ENCODE data around the gene CAPN11. TPM values are rescaled to one million over a fixed set of nuclear protein-coding genes. Genes with fewer than 3 reads are reported as not detected.

CAPN11 gene
- total RNA-seq, 1 experiment from 2014 or later: not detected

DNA sequence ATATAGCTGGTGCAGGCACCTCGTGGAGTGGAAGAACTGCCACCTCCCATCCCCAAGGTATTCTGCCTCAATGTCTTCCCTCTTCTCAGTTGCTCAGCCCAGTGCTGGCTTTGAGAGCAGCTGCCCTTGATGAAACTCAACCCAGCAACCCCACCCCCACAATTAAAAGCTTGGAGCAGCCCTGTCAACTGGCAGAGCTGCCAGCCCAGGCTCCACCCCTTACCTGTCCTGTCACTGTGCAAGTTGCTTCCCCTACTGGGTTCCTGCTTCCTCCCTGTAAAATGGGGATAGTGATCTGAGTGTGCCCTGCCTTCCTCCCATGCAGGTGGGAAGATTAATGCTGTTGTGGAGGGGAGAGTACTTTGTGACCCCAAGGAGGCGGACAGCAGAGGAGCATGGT is 26.7 kb upstream of the CAPN11 start:
- H3K27ac ChIP-seq (ENCODE audit: low read depth, low read length): no peak overlapping the region
- peaks cover 33% of the 10 kb centered on the region for H3K79me2 ChIP-seq (ENCODE audit: insufficient read depth, low read length)
- H2AFZ ChIP-seq (ENCODE audit: low read depth, low read length, poor library complexity, severe bottlenecking): no peak overlapping the region
- peaks cover 12 to 27% of the 10 kb centered on the region in 2 experiments; a peak in 3 of 4 replicates for H3K4me1 ChIP-seq (ENCODE audit: control insufficient read depth in 1 of 2, insufficient read depth in 2 of 2, low read length in 2 of 2)
- H3K9me3 ChIP-seq (ENCODE audit: control insufficient read depth in 1 of 2, insufficient read depth in 1 of 2, low read depth in 1 of 2, low read length in 2 of 2): no peaks in the 10 kb centered on the region
- no peaks in the 10 kb centered on the region for H3K27me3 ChIP-seq (ENCODE audit: insufficient read depth, low read length)
- no peak overlapping the region for H3K9ac ChIP-seq (ENCODE audit: low read length)
- no TSS peak for BruUV-seq (replicated peaks)
- CTCF ChIA-PET: no interaction called here
- DNase-seq (ENCODE audit: low read depth, low spot score) (no peak), ATAC-seq (no peak)
- POLR2A ChIA-PET: interaction anchor here (1.5 kb wide), 1 partner anchor 91 kb away, joined by 5 read pairs; the partner anchor contains the start of gene SLC29A1
- H3K4me3 ChIP-seq (replicated peaks in 1 of 2; ENCODE audit: low read depth in 1 of 2, low read length in 2 of 2): no peak overlapping the region
- RAD21 ChIA-PET (ENCODE audit: low non-redundant PET in 1 of 2, low total read pairs in 2 of 2, uncharacterized antibody in 2 of 2, unreplicated experiment in 2 of 2): no interaction called here
- no peak overlapping the region for H3K4me2 ChIP-seq (ENCODE audit: low read length)
- H3K9me2 ChIP-seq (ENCODE audit: insufficient read depth): no peaks in the 10 kb centered on the region
- H3K36me3 ChIP-seq (ENCODE audit: control insufficient read depth in 1 of 2, insufficient read depth in 2 of 2, low read length in 2 of 2): peaks cover 0 to 2% of the 10 kb centered on the region in 2 experiments; a peak in 2 of 4 replicates
- no peaks in the 10 kb centered on the region for H4K20me1 ChIP-seq (ENCODE audit: insufficient read depth)
- intact Hi-C loops (cut with micrococcal nuclease): no loop called here
- TF ChIP-seq EGR1 (IDR thresholded peaks at IDR 0.05; ENCODE audit: low read depth) (no peak), SRF (IDR thresholded peaks at IDR 0.05; ENCODE audit: low read depth) (no peak), SIN3A (IDR thresholded peaks at IDR 0.05; ENCODE audit: low read depth) (no peak), JUND (IDR thresholded peaks at IDR 0.05) (no peak), SP1 (IDR thresholded peaks at IDR 0.05; ENCODE audit: low read depth) (no peak), RAD21 (IDR thresholded peaks at IDR 0.05; ENCODE audit: low read depth) (no peak), TCF7L2 (IDR thresholded peaks at IDR 0.05; ENCODE audit: borderline replicate concordance, extremely low read depth, insufficient read depth, insufficient read length) (no peak), POLR2AphosphoS5 (IDR thresholded peaks at IDR 0.05; ENCODE audit: low read depth, low read length) (no peak), FOSL1 (IDR thresholded peaks at IDR 0.05; ENCODE audit: low read depth) (no peak), ZNF274 (IDR thresholded peaks at IDR 0.05; ENCODE audit: low read depth, low read length) (no peak), CBX3 (IDR thresholded peaks at IDR 0.05; ENCODE audit: low read depth) (no peak)
- TF ChIP-seq, protein P1, sequence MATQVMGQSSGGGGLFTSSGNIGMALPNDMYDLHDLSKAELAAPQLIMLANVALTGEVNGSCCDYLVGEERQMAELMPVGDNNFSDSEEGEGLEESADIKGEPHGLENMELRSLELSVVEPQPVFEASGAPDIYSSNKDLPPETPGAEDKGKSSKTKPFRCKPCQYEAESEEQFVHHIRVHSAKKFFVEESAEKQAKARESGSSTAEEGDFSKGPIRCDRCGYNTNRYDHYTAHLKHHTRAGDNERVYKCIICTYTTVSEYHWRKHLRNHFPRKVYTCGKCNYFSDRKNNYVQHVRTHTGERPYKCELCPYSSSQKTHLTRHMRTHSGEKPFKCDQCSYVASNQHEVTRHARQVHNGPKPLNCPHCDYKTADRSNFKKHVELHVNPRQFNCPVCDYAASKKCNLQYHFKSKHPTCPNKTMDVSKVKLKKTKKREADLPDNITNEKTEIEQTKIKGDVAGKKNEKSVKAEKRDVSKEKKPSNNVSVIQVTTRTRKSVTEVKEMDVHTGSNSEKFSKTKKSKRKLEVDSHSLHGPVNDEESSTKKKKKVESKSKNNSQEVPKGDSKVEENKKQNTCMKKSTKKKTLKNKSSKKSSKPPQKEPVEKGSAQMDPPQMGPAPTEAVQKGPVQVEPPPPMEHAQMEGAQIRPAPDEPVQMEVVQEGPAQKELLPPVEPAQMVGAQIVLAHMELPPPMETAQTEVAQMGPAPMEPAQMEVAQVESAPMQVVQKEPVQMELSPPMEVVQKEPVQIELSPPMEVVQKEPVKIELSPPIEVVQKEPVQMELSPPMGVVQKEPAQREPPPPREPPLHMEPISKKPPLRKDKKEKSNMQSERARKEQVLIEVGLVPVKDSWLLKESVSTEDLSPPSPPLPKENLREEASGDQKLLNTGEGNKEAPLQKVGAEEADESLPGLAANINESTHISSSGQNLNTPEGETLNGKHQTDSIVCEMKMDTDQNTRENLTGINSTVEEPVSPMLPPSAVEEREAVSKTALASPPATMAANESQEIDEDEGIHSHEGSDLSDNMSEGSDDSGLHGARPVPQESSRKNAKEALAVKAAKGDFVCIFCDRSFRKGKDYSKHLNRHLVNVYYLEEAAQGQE (IDR thresholded peaks at IDR 0.05; ENCODE audit: low read depth): no peak
- TF ChIP-seq, protein P2, sequence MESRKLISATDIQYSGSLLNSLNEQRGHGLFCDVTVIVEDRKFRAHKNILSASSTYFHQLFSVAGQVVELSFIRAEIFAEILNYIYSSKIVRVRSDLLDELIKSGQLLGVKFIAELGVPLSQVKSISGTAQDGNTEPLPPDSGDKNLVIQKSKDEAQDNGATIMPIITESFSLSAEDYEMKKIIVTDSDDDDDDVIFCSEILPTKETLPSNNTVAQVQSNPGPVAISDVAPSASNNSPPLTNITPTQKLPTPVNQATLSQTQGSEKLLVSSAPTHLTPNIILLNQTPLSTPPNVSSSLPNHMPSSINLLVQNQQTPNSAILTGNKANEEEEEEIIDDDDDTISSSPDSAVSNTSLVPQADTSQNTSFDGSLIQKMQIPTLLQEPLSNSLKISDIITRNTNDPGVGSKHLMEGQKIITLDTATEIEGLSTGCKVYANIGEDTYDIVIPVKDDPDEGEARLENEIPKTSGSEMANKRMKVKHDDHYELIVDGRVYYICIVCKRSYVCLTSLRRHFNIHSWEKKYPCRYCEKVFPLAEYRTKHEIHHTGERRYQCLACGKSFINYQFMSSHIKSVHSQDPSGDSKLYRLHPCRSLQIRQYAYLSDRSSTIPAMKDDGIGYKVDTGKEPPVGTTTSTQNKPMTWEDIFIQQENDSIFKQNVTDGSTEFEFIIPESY (IDR thresholded peaks at IDR 0.05; ENCODE audit: extremely low read depth, insufficient replicate concordance, low read length): no peak
- TF ChIP-seq, protein P3, sequence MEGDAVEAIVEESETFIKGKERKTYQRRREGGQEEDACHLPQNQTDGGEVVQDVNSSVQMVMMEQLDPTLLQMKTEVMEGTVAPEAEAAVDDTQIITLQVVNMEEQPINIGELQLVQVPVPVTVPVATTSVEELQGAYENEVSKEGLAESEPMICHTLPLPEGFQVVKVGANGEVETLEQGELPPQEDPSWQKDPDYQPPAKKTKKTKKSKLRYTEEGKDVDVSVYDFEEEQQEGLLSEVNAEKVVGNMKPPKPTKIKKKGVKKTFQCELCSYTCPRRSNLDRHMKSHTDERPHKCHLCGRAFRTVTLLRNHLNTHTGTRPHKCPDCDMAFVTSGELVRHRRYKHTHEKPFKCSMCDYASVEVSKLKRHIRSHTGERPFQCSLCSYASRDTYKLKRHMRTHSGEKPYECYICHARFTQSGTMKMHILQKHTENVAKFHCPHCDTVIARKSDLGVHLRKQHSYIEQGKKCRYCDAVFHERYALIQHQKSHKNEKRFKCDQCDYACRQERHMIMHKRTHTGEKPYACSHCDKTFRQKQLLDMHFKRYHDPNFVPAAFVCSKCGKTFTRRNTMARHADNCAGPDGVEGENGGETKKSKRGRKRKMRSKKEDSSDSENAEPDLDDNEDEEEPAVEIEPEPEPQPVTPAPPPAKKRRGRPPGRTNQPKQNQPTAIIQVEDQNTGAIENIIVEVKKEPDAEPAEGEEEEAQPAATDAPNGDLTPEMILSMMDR (IDR thresholded peaks at IDR 0.05 in 2 of 3, conservative IDR thresholded peaks at IDR 0.05 in 1 of 3; ENCODE audit: borderline replicate concordance in 1 of 3, insufficient read depth in 1 of 3, low read depth in 2 of 3, low read length in 2 of 3): no peak

All from HCT116 (cell line).